ENCODE results near the gene SDC3.
"Not testable (repeated sequence)": the region's sequence is repeated elsewhere in the genome, so short reads cannot be mapped to it uniquely, and the experiment has no call there.

SDC3 gene

DNA sequence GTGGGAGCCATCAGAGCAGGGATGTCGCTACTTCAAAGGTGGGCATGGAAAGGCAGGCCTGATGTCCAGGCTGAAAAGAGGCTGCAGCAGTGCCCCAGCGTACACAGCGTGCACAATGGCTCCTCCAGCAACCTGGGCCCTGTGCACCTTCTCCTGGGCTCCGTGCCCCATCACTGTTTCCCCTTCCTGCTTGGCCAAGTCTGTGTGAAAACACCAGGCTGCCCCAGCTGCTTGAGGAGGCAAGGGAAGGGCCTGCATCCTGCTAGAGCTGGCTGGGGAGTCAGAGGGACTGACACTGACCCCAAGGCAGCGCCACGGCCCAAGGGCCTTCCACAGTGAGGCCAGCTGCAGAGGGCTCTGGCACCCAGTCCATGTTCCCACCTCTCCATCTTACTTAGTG lies 33.4 kb downstream of the SDC3 start:
- DNase-seq (ENCODE audit: low read depth, low spot score) = no peak
- WGBS (ENCODE audit: insufficient coverage, insufficient read length) = no CpG with 5 or more reads among the region's 6 CpGs
- Histone ChIP-seq H3K4me3 (ENCODE audit: low read length) (no peak overlapping the region), H3K36me3 (ENCODE audit: control insufficient read depth, insufficient read depth, low read length) (peaks cover 15% of the 10 kb centered on the region), H3K27ac (ENCODE audit: low read length) (no peak overlapping the region), H3K27me3 (ENCODE audit: control insufficient read depth, insufficient read depth, low read length) (no peaks in the 10 kb centered on the region), H3K4me1 (ENCODE audit: control insufficient read depth, insufficient read depth, low read length) (peaks cover 4% of the 10 kb centered on the region; the same call in 1 of the 2 replicates), H3K9me3 (ENCODE audit: control insufficient read depth, insufficient read depth, low read length) (peaks cover 11% of the 10 kb centered on the region)

DNA sequence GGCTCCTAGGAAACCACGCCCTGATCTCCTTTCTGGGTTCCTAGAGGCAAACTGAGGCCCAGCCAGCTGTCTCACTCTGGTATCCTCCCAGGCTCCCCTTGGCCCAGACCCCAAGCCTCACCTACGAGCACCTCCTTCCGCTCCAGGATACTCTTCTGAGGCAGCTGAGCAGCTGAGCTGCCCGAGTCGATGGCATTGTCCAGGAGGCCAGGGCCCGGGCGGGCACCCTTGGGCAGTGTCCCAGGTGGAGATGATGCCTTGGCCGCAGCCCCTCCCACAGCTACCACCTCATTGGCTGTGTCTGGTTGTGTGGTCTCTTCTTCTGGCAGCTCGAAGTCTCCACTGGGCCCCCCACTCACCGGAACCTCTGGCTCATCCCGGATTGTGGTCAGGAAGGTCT lies 34.4 kb downstream of the SDC3 start:
- Histone ChIP-seq H3K9me3 (ENCODE audit: control insufficient read depth, insufficient read depth, low read length) (peaks cover 11% of the 10 kb centered on the region), H3K4me1 (ENCODE audit: control insufficient read depth, insufficient read depth, low read length) (peaks cover 4% of the 10 kb centered on the region; the same call in 1 of the 2 replicates), H3K4me3 (ENCODE audit: low read length) (no peak overlapping the region), H3K27me3 (ENCODE audit: control insufficient read depth, insufficient read depth, low read length) (no peaks in the 10 kb centered on the region), H3K36me3 (ENCODE audit: control insufficient read depth, insufficient read depth, low read length) (peaks cover 15% of the 10 kb centered on the region), H3K27ac (ENCODE audit: low read length) (no peak overlapping the region)
- no peak for DNase-seq (ENCODE audit: low read depth, low spot score)
- no CpG with 5 or more reads among the region's 11 CpGs for WGBS (ENCODE audit: insufficient coverage, insufficient read length)

- H3K27ac ChIP-seq (ENCODE audit: low read length) = no peak overlapping the region
- no CpG with 5 or more reads among the region's 4 CpGs for WGBS (ENCODE audit: insufficient coverage, insufficient read length)
- peaks cover 15% of the 10 kb centered on the region for H3K36me3 ChIP-seq (ENCODE audit: control insufficient read depth, insufficient read depth, low read length)
- no peak overlapping the region for H3K4me3 ChIP-seq (ENCODE audit: low read length)
- peaks cover 4% of the 10 kb centered on the region; the same call in 1 of the 2 replicates for H3K4me1 ChIP-seq (ENCODE audit: control insufficient read depth, insufficient read depth, low read length)
- no peak for DNase-seq (ENCODE audit: low read depth, low spot score)
- no peaks in the 10 kb centered on the region for H3K27me3 ChIP-seq (ENCODE audit: control insufficient read depth, insufficient read depth, low read length)
- H3K9me3 ChIP-seq (ENCODE audit: control insufficient read depth, insufficient read depth, low read length) = peaks cover 11% of the 10 kb centered on the region
These were observed 35.7 kb downstream of the SDC3 start for GRCh38 chr1:30872948-30873263.

GRCh38 chr1:30872033-30872947 lies 36.3 kb downstream of the SDC3 start:
- Histone ChIP-seq H3K36me3 (ENCODE audit: control insufficient read depth, insufficient read depth, low read length) (peaks cover 15% of the 10 kb centered on the region), H3K9me3 (ENCODE audit: control insufficient read depth, insufficient read depth, low read length) (peaks cover 11% of the 10 kb centered on the region), H3K27me3 (ENCODE audit: control insufficient read depth, insufficient read depth, low read length) (no peaks in the 10 kb centered on the region), H3K4me1 (ENCODE audit: control insufficient read depth, insufficient read depth, low read length) (peaks cover 1% of the 10 kb centered on the region; the same call in 1 of the 2 replicates), H3K27ac (ENCODE audit: low read length) (no peak overlapping the region), H3K4me3 (ENCODE audit: low read length) (no peak overlapping the region)
- no CpG with 5 or more reads among the region's 9 CpGs for WGBS (ENCODE audit: insufficient coverage, insufficient read length)
- no peak for DNase-seq (ENCODE audit: low read depth, low spot score)

- Histone ChIP-seq H3K4me3 (ENCODE audit: low read length) (no peak overlapping the region), H3K36me3 (ENCODE audit: control insufficient read depth, insufficient read depth, low read length) (peaks cover 15% of the 10 kb centered on the region), H3K27ac (ENCODE audit: low read length) (no peak overlapping the region), H3K4me1 (ENCODE audit: control insufficient read depth, insufficient read depth, low read length) (peaks cover 1% of the 10 kb centered on the region; the same call in 1 of the 2 replicates), H3K27me3 (ENCODE audit: control insufficient read depth, insufficient read depth, low read length) (no peaks in the 10 kb centered on the region), H3K9me3 (ENCODE audit: control insufficient read depth, insufficient read depth, low read length) (peaks cover 11% of the 10 kb centered on the region)
- DNase-seq (ENCODE audit: low read depth, low spot score) = no peak
- WGBS (ENCODE audit: insufficient coverage, insufficient read length) = no CpG with 5 or more reads among the region's 6 CpGs
These were observed 37.2 kb downstream of the SDC3 start for GRCh38 chr1:30871276-30871871.

DNA sequence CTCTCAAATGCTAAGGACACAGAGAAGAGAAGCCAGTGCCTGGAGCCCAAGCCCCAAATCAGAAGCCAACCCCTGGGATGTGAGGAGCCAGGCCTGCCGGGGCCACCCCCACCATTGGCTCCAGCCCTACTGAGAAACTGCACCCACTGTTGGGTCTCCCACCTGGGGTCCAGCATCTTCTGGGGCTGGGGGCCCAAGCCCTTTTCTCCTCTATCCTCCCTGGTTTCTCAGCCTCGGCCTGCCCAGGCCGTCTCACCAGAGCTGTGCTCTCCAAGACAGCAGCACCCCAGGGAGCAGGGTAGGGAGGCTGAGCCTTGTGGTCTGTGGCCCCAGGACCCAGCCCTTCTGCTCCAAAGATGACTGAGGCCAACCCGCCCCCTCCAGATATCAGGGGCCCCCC lies 37.9 kb downstream of the SDC3 start:
- Histone ChIP-seq H3K4me3 (ENCODE audit: low read length) (no peak overlapping the region), H3K9me3 (ENCODE audit: control insufficient read depth, insufficient read depth, low read length) (peaks cover 11% of the 10 kb centered on the region), H3K27me3 (ENCODE audit: control insufficient read depth, insufficient read depth, low read length) (no peaks in the 10 kb centered on the region), H3K36me3 (ENCODE audit: control insufficient read depth, insufficient read depth, low read length) (peaks cover 15% of the 10 kb centered on the region), H3K4me1 (ENCODE audit: control insufficient read depth, insufficient read depth, low read length) (peaks cover 1% of the 10 kb centered on the region; the same call in 1 of the 2 replicates), H3K27ac (ENCODE audit: low read length) (no peak overlapping the region)
- no peak for DNase-seq (ENCODE audit: low read depth, low spot score)
- no CpG with 5 or more reads among the region's 4 CpGs for WGBS (ENCODE audit: insufficient coverage, insufficient read length)

DNA sequence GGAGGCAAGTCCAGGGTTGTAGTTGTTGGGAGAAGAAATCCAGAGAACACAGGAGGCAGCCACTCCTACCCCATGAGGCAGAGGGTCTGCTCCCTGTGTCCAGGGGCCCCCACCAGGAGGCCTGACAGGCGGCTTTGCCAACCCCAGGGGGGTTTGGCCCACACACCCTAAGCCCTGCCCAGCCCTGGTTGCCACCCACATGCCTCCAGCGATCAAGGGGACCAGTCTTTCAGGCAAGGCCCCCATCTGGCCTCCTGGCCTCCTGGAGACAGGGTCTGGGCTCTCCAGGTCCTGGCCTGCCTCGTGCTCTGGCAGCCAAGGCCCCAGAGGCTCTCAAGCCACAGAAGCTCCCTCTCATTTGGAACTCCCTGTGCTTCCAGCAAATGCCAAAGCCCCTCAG lies 38.5 kb downstream of the SDC3 start:
- Histone ChIP-seq H3K27ac (ENCODE audit: low read length) (no peak overlapping the region), H3K36me3 (ENCODE audit: control insufficient read depth, insufficient read depth, low read length) (peaks cover 15% of the 10 kb centered on the region), H3K4me3 (ENCODE audit: low read length) (no peak overlapping the region), H3K9me3 (ENCODE audit: control insufficient read depth, insufficient read depth, low read length) (peaks cover 11% of the 10 kb centered on the region), H3K27me3 (ENCODE audit: control insufficient read depth, insufficient read depth, low read length) (no peaks in the 10 kb centered on the region), H3K4me1 (ENCODE audit: control insufficient read depth, insufficient read depth, low read length) (peaks cover 1% of the 10 kb centered on the region; the same call in 1 of the 2 replicates)
- no CpG with 5 or more reads among the region's 3 CpGs for WGBS (ENCODE audit: insufficient coverage, insufficient read length)
- DNase-seq (ENCODE audit: low read depth, low spot score) = no peak

- WGBS (ENCODE audit: insufficient coverage, insufficient read length) = no CpG with 5 or more reads among the region's 13 CpGs
- no peaks in the 10 kb centered on the region for H3K27me3 ChIP-seq (ENCODE audit: control insufficient read depth, insufficient read depth, low read length)
- no peak for DNase-seq (ENCODE audit: low read depth, low spot score)
These were observed 39.6 kb downstream of the SDC3 start for GRCh38 chr1:30868833-30869435.

GRCh38 chr1:30868057-30868456 lies 40.5 kb downstream of the SDC3 start:
- peaks cover 11% of the 10 kb centered on the region for H3K9me3 ChIP-seq (ENCODE audit: control insufficient read depth, insufficient read depth, low read length)
- WGBS (ENCODE audit: insufficient coverage, insufficient read length) = no CpG with 5 or more reads among the region's 4 CpGs

More at GRCh38 chr1:30868833-30869435, 39.6 kb downstream of the SDC3 start:
- Histone ChIP-seq H3K27ac (ENCODE audit: low read length) (no peak overlapping the region), H3K9me3 (ENCODE audit: control insufficient read depth, insufficient read depth, low read length) (peaks cover 11% of the 10 kb centered on the region), H3K4me1 (ENCODE audit: control insufficient read depth, insufficient read depth, low read length) (peaks cover 1% of the 10 kb centered on the region; the same call in 1 of the 2 replicates), H3K36me3 (ENCODE audit: control insufficient read depth, insufficient read depth, low read length) (peaks cover 15% of the 10 kb centered on the region), H3K4me3 (ENCODE audit: low read length) (no peak overlapping the region)

GRCh38 chr1:30867537-30867936 lies 41.0 kb downstream of the SDC3 start:
- peaks cover 8% of the 10 kb centered on the region for H3K36me3 ChIP-seq (ENCODE audit: control insufficient read depth, insufficient read depth, low read length)
- H3K27me3 ChIP-seq (ENCODE audit: control insufficient read depth, insufficient read depth, low read length) = no peaks in the 10 kb centered on the region
- peaks cover 1% of the 10 kb centered on the region; the same call in 1 of the 2 replicates for H3K4me1 ChIP-seq (ENCODE audit: control insufficient read depth, insufficient read depth, low read length)
- no peak overlapping the region for H3K27ac ChIP-seq (ENCODE audit: low read length)
- peaks cover 7% of the 10 kb centered on the region for H3K9me3 ChIP-seq (ENCODE audit: control insufficient read depth, insufficient read depth, low read length)
- no peak for DNase-seq (ENCODE audit: low read depth, low spot score)
- WGBS (ENCODE audit: insufficient coverage, insufficient read length) = no CpG with 5 or more reads among the region's 4 CpGs
- H3K4me3 ChIP-seq (ENCODE audit: low read length) = no peak overlapping the region

More at GRCh38 chr1:30868057-30868456, 40.5 kb downstream of the SDC3 start:
- H3K27ac ChIP-seq (ENCODE audit: low read length); H3K4me1 ChIP-seq (ENCODE audit: control insufficient read depth, insufficient read depth, low read length); H3K27me3 ChIP-seq (ENCODE audit: control insufficient read depth, insufficient read depth, low read length); H3K4me3 ChIP-seq (ENCODE audit: low read length); DNase-seq (ENCODE audit: low read depth, low spot score): not testable (repeated sequence)
- peaks cover 13% of the 10 kb centered on the region for H3K36me3 ChIP-seq (ENCODE audit: control insufficient read depth, insufficient read depth, low read length)

Data from iPS DF 6.9 (cell line).